ENCODE data around the gene TNP2.
"Not testable (repeated sequence)": the region's sequence is repeated elsewhere in the genome, so short reads cannot be mapped to it uniquely, and the experiment has no call there.

TNP2 gene

DNA sequence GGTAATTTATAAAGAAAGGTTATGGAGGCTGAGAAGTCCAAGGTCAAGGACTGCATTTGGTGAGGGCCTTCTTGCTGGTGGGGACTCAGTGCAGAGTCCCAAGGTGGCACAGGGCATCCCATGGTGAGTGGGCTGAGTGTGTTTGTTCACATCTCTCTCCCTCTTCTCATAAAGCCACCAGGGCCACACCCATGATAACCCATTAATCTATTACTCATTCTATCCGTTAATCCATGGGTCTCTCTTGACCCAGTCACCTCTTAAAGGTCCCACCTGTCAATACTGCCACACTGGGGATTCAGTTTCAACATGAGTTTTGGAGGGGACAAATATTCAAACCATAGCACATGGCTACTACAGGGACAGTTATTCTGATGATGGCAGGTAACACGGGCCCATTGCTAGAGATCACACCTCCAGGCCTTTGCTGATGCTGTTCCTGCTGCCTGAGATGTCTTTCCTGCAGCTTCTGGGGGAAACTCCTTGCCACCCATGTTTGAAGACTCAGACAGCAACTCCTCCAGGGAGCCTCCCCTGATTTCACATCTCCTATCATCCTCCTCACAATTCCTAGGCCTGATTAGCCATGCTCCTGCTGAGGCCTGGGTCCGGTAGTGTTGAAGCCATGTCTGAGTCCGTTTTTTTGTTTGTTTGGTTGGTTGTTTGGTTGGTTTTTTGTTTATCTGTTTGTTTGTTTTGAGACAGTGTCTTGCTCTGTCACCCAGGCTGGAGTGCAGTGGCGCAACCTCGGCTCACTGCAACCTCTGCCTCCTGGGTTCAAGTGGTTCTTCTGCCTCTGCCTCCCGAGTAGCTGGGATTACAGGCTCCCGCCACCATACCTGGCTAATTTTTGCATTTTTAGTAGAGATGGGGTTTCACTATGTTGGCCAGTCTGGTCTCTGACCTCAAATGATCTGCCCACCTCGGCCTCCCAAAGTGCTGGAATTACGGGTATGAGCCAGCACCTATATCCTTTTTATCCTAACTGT is 29.2 kb downstream of the TNP2 start:
- DNase-seq, result no peak

DNA sequence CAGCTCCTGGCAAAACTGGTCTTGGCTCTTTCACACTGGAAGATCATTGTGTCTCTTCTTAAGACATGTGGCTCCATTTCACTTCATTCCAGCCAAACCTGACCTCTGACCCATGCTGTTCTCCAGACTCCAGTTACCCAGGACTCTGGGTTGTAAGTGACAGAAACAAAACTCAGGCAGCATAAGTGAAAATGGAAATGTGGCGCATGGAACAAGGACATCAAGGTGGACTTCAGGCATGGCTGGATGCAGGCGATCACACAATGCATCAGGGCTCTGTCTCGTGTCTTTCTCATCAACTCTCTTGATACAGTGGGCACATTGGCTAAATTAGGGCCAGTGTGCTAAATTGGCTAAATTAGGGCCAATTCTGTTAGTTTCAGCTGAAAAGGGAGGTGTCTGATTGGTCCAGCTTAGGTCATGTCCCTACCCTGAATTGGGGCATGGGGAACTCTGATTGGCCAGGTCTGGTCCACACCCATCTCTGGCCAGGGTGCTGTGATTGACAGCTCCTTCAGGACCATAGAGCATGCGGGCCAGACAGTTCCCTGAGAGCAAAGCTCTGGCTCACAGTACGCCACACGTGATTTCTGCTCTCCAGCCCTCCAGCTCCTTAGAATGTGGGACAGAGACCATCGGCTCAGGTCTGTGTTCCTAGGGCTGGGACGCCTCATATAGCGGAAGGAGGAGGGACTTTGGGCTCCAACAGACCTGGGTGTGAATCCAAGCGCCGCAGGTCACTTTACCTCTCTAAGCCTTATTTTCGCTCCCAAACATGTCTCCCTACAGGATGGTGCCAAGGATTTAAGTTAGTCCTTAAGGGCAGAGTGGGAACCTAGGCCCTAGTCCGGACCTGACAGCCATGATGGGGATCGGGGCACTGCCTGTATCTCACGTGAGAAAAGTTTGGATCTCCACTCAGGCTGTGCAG is 30.6 kb downstream of the TNP2 start:
- DNase-seq, result no peak

- DNase-seq, result no peak
These were observed 32.5 kb downstream of the TNP2 start for GRCh38 chr16:11236461-11237254.

- no peak for DNase-seq
These were observed 33.5 kb downstream of the TNP2 start for GRCh38 chr16:11235703-11235991.

GRCh38 chr16:11234884-11235702 is 34.0 kb downstream of the TNP2 start:
- DNase-seq, result no peak

- peak in 4 of 6 experiments; percentile 4 to 32 (median 14) for DNase-seq
These were observed 35.3 kb downstream of the TNP2 start for GRCh38 chr16:11233727-11234376.

- DNase-seq, result peak; percentile 58 to 89 (median 80)
These were observed 36.0 kb downstream of the TNP2 start for GRCh38 chr16:11232852-11233726.

GRCh38 chr16:11232302-11232851 is 36.7 kb downstream of the TNP2 start:
- no peak for DNase-seq

GRCh38 chr16:11231367-11231970 is 37.7 kb downstream of the TNP2 start:
- DNase-seq, result no peak

DNA sequence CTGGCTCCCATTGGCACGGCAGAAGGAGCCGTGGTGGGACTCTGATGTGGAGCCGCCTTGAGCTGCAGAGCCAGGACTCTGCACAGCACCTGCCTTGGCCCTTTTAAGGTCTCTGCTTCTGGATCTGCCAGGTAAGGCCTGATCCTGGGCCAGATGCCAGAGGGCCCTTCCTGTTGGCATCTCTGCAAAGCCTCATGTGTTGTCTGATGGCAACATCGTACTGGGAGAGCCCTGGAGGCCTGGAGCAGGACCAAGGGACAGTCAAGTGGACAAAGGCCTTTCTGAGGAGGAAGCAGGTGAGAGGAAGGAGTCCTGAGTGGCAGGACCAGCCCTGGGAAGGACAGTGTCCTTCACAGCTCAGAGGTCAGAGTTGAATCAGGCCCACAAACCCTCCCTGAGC is 39.2 kb downstream of the TNP2 start:
- no peak for DNase-seq

- no peak for DNase-seq
These were observed 39.7 kb downstream of the TNP2 start for GRCh38 chr16:11229432-11229831.

- DNase-seq, result no peak
These were observed 43.2 kb downstream of the TNP2 start for GRCh38 chr16:11225677-11226549.

GRCh38 chr16:11224894-11225676 is 44.0 kb downstream of the TNP2 start:
- peak; percentile 54 to 81 (median 78) for DNase-seq

DNA sequence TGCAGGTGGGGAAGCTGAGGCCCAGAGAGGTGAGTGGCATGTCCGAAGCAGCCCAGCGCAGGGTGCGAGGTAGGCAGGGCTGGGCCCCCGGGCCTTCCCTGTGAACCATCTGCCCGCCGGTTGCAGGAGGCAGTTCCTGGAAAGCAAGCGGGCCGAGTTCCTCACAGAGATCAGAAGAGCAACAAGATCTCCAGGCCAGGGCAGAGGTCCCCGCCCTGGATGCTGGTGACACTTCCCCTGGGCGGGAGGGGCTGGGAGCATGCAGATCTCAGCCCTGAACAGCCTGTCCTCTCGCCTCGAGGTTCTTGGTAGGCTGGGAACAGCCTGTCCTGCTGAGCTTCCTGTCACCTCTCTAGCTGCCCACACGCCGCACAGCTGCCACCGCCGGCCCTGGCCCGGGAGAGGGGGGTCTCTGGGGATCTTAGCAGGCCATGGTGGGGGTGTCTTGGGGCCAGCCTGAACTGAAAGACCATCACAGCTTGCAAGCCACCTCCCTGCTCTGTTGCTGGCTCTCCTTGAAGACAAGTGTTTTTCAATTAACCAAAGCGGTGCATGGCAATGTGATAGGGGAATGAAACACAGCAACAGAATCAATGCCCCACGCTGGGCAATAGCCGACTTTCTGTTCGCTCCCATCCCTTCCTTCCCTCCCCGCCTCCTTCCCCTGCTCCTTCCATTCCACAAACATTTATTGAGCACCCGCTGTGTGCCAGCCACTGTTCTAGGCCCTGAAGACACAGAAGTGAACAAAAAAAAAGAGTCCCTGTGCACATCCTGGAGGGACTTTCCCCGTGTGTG is 44.8 kb downstream of the TNP2 start:
- DNase-seq, result peak; percentile 7 to 71 (median 50)

GRCh38 chr16:11220507-11220906 is 48.6 kb downstream of the TNP2 start:
- DNase-seq, result not testable (repeated sequence)

DNA sequence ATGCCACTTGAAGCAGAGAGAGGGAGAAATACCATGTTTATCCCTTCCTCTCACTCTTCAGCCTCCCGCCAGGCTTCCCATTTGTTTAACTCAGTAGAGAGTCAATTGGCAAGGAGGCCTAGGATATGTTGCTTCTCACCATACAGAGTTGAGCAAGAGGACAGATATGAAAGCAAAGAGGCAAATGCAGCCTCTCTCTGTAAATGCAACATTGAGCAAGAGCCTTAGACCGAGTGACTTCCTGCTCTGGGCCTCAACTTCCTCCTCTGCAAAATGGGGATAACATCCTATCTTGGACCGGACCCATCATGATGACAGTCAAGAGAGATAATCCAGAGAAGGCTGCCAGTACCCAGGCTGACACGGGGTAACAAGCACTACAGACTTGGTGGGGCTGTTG is 49.9 kb downstream of the TNP2 start:
- no peak for DNase-seq

DNA sequence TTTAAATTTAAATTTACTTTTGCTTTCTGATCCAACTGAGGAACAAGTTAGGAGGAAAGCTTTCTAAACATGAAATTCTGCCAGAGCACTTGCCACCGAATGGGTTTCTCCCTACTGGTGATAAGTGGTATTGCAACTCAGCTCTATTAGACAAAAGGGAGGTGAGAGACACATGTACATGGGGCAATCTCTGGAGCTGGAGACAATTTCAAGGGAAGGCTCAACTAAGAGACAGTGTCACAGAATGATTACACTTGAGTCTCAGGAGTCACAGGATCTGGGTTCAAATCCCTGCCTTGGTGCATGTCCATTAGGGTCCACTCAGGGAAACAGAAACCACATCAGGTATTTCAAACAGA is 50.5 kb downstream of the TNP2 start:
- DNase-seq, result no peak
